ENCODE measurements around the gene VPS35L. TPM values are rescaled to one million over a fixed set of nuclear protein-coding genes. Genes with fewer than 3 reads are reported as not detected.

The VPS35L gene
- total RNA-seq, 1 donor from 2014 or later = 62.8 TPM

- H3K4me3 ChIP-seq (ENCODE audit: low read depth, low read length) = no peak overlapping the region
- TF ChIP-seq CTCF (IDR thresholded peaks at IDR 0.05; ENCODE audit: insufficient read depth, low read length, poor library complexity, severe bottlenecking) = no peak
- H3K27me3 ChIP-seq (ENCODE audit: control insufficient read depth, insufficient read depth, low read length) = no peaks in the 10 kb centered on the region
- DNase-seq (ENCODE audit: low read depth) = peak; percentile 57
- peaks cover 1% of the 10 kb centered on the region for H3K36me3 ChIP-seq (ENCODE audit: control insufficient read depth, insufficient read depth, low read length)
These were observed 52.2 kb downstream of the VPS35L start for GRCh38 chr16:19607616-19608280.

GRCh38 chr16:19609359-19609758 lies 53.9 kb downstream of the VPS35L start:
- no peak overlapping the region for H3K4me3 ChIP-seq (ENCODE audit: low read depth, low read length)
- no peak for TF ChIP-seq CTCF (IDR thresholded peaks at IDR 0.05; ENCODE audit: insufficient read depth, low read length, poor library complexity, severe bottlenecking)
- H3K36me3 ChIP-seq (ENCODE audit: control insufficient read depth, insufficient read depth, low read length) = peaks cover 1% of the 10 kb centered on the region
- no peak for DNase-seq (ENCODE audit: low read depth)
- no peaks in the 10 kb centered on the region for H3K27me3 ChIP-seq (ENCODE audit: control insufficient read depth, insufficient read depth, low read length)

GRCh38 chr16:19610200-19610599 lies 54.7 kb downstream of the VPS35L start:
- no peaks in the 10 kb centered on the region for H3K27me3 ChIP-seq (ENCODE audit: control insufficient read depth, insufficient read depth, low read length)
- peaks cover 1% of the 10 kb centered on the region for H3K36me3 ChIP-seq (ENCODE audit: control insufficient read depth, insufficient read depth, low read length)
- no peak for DNase-seq (ENCODE audit: low read depth)
- no peak for TF ChIP-seq CTCF (IDR thresholded peaks at IDR 0.05; ENCODE audit: insufficient read depth, low read length, poor library complexity, severe bottlenecking)
- H3K4me3 ChIP-seq (ENCODE audit: low read depth, low read length) = no peak overlapping the region

- no peaks in the 10 kb centered on the region for H3K36me3 ChIP-seq (ENCODE audit: control insufficient read depth, insufficient read depth, low read length)
- no peak for DNase-seq (ENCODE audit: low read depth)
- H3K27me3 ChIP-seq (ENCODE audit: control insufficient read depth, insufficient read depth, low read length) = no peaks in the 10 kb centered on the region
- no peak overlapping the region for H3K4me3 ChIP-seq (ENCODE audit: low read depth, low read length)
- TF ChIP-seq CTCF (IDR thresholded peaks at IDR 0.05; ENCODE audit: insufficient read depth, low read length, poor library complexity, severe bottlenecking) = no peak
These were observed 58.3 kb downstream of the VPS35L start for GRCh38 chr16:19613834-19614233.

- no peak overlapping the region for H3K4me3 ChIP-seq (ENCODE audit: low read depth, low read length)
- no peak for TF ChIP-seq CTCF (IDR thresholded peaks at IDR 0.05; ENCODE audit: insufficient read depth, low read length, poor library complexity, severe bottlenecking)
- no peaks in the 10 kb centered on the region for H3K27me3 ChIP-seq (ENCODE audit: control insufficient read depth, insufficient read depth, low read length)
- no peaks in the 10 kb centered on the region for H3K36me3 ChIP-seq (ENCODE audit: control insufficient read depth, insufficient read depth, low read length)
- DNase-seq (ENCODE audit: low read depth) = no peak
These were observed 60.7 kb downstream of the VPS35L start for GRCh38 chr16:19616241-19616640.

GRCh38 chr16:19618876-19619275 lies 63.4 kb downstream of the VPS35L start:
- no peak for TF ChIP-seq CTCF (IDR thresholded peaks at IDR 0.05; ENCODE audit: insufficient read depth, low read length, poor library complexity, severe bottlenecking)
- DNase-seq (ENCODE audit: low read depth) = no peak
- H3K36me3 ChIP-seq (ENCODE audit: control insufficient read depth, insufficient read depth, low read length) = no peaks in the 10 kb centered on the region
- no peaks in the 10 kb centered on the region for H3K27me3 ChIP-seq (ENCODE audit: control insufficient read depth, insufficient read depth, low read length)
- H3K4me3 ChIP-seq (ENCODE audit: low read depth, low read length) = no peak overlapping the region

Data from kidney epithelial cell (primary cell).